Effector memory CD8-positive, alpha-beta T cell (primary cell): Measurements from ENCODE around the gene KCTD10.

Experiments
- ATAC-seq: fragments of 150-1000 bp; cut with Tn5 transposase; replicated peaks from 2 replicates; pipeline ENCODE4 v1.10.0; 2021; ENCODE audit warnings: mild to moderate bottlenecking, moderate library complexity
- DNase-seq, 3 experiments: peaks; one replicate each; pipeline ENCODE4 v3.0.0; 2021
- H3K27ac Mint-ChIP-seq, 2 donors: one replicate each; pipeline ENCODE4 v1.8.0; 2022; ENCODE audit warnings: mild to moderate bottlenecking in 2 of 2, mixed read lengths in 2 of 2, moderate library complexity in 2 of 2
- H3K27me3 Mint-ChIP-seq, 2 donors: one replicate each; pipeline ENCODE4 v1.8.0; 2022; ENCODE audit warnings: mixed read lengths in 2 of 2
- H3K36me3 Mint-ChIP-seq: one replicate; pipeline ENCODE4 v1.8.0; 2022; ENCODE audit warnings: mild to moderate bottlenecking, moderate library complexity, mixed read lengths; ENCODE audit not compliant: insufficient read depth
- H3K4me1 Mint-ChIP-seq, 2 donors: one replicate each; pipeline ENCODE4 v1.8.0; 2022; ENCODE audit warnings: low read depth in 2 of 2, mixed read lengths in 2 of 2
- H3K4me3 Mint-ChIP-seq, 2 donors: one replicate each; pipeline ENCODE4 v1.8.0; 2022; ENCODE audit warnings: mild to moderate bottlenecking in 2 of 2, mixed read lengths in 2 of 2, moderate library complexity in 2 of 2
- H3K9me3 Mint-ChIP-seq, 2 donors: one replicate each; pipeline ENCODE4 v1.8.0; 2022; ENCODE audit warnings: mixed read lengths in 2 of 2

Gene KCTD10

GRCh38 chr12:109504068-109504467, 27.0 kb upstream of the KCTD10 start:
- Mint-ChIP-seq H3K4me3 (no peak overlapping the region), H3K27me3 (no peaks in the 10 kb centered on the region), H3K27ac (peak overlapping the region in 1 of 2 donors; percentile 8), H3K4me1 (peaks cover 0 to 3% of the 10 kb centered on the region in 2 donors), H3K9me3 (no peaks in the 10 kb centered on the region), H3K36me3 (peaks cover 60% of the 10 kb centered on the region)
- ATAC-seq (no peak), DNase-seq (no peak)

DNA sequence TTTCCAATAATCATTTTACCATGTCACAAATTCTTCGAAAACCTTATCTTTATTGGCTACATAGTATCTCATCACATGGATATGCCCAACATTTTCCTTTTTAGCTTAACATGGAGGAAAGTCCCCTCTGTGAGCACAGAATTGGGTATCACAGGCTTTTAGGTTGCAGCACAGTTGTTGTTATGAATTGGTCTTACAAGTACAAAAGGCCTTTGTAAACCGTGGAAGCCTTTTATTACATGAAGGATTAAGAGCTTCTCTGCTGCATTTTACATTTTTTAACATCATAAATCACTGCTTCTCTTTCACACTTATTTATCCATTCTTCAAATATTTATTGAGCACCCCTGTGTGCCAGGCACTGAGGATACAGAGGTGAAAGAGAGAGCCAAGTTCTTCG, 26.5 kb upstream of the KCTD10 start:
- H3K36me3 Mint-ChIP-seq = peaks cover 63% of the 10 kb centered on the region
- H3K9me3 Mint-ChIP-seq = no peaks in the 10 kb centered on the region
- no peaks in the 10 kb centered on the region for H3K27me3 Mint-ChIP-seq
- no peak overlapping the region for H3K4me3 Mint-ChIP-seq
- no peak overlapping the region for H3K27ac Mint-ChIP-seq
- DNase-seq = no peak
- no peak for ATAC-seq
- peaks cover 0 to 3% of the 10 kb centered on the region in 2 donors for H3K4me1 Mint-ChIP-seq

DNA sequence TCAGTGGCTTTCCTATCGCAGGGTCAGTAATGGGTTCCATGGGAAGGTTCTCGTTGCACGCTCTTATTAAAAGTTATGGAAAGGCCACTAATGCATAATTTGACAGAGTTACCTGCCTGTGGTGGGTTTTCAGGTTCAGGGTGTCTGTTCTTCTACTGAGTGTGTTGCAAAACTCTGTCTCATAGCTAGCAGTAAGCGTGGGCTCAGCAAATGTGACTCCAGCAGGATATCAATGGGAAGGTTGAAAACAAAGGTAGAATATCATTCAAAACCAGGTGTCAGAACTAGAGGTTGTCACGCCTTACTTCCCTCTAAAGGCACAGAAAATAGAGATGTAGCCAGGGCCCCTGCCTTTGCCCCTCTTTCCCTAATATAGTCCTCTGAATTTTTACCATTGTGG, 25.2 kb upstream of the KCTD10 start:
- Mint-ChIP-seq H3K4me1 (peaks cover 0 to 3% of the 10 kb centered on the region in 2 donors), H3K27ac (no peak overlapping the region), H3K9me3 (no peaks in the 10 kb centered on the region), H3K36me3 (peaks cover 71% of the 10 kb centered on the region), H3K27me3 (no peaks in the 10 kb centered on the region), H3K4me3 (no peak overlapping the region)
- DNase-seq (no peak), ATAC-seq (no peak)

GRCh38 chr12:109501299-109501698, 24.2 kb upstream of the KCTD10 start:
- ATAC-seq (no peak), DNase-seq (no peak)
- no peaks in the 10 kb centered on the region for H3K27me3 Mint-ChIP-seq
- H3K9me3 Mint-ChIP-seq = no peaks in the 10 kb centered on the region
- peaks cover 68% of the 10 kb centered on the region for H3K36me3 Mint-ChIP-seq
- no peak overlapping the region for H3K27ac Mint-ChIP-seq
- no peak overlapping the region for H3K4me3 Mint-ChIP-seq
- peaks cover 0 to 3% of the 10 kb centered on the region in 2 donors for H3K4me1 Mint-ChIP-seq

DNA sequence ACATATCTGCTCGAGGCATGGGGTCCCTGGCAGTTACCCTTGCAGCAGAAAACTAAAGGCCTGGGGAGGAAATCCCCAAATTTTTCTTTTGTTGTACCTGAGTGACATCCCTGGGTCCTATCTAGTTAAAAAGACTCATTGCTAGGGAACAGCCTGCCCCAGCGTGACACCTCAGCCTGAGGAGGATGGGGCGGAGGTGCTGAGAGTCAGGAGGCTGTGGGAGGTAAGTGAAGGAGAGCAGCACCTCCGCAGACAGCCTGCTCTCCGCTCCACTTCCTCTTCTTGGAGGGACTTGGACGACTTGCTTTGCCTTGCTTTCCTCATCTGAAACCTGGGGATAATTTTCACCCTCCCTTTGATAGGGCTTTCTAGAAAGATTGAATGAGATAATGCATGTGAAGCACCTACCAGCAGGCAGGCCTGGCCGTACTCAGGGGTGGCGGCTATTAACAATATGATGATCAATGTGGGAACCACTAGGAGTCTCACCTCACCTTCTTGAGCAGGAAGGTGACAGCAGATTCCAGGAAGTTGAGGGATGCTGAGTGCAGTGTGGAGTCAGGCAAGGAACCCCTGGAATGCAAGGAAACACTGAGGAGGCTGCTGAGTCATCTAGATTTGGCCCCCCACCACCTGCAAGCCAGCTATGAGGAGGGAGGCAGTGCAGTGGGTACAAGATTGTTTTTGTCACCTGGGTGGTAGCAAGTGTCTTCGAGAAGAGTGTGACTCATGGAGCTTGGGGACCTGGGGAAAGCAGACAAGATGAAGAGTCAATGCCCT, 23.5 kb upstream of the KCTD10 start:
- Mint-ChIP-seq H3K4me1 (peaks cover 0 to 3% of the 10 kb centered on the region in 2 donors), H3K27me3 (no peaks in the 10 kb centered on the region), H3K4me3 (no peak overlapping the region), H3K9me3 (no peaks in the 10 kb centered on the region), H3K36me3 (peaks cover 67% of the 10 kb centered on the region), H3K27ac (no peak overlapping the region)
- DNase-seq = no peak
- no peak for ATAC-seq

DNA sequence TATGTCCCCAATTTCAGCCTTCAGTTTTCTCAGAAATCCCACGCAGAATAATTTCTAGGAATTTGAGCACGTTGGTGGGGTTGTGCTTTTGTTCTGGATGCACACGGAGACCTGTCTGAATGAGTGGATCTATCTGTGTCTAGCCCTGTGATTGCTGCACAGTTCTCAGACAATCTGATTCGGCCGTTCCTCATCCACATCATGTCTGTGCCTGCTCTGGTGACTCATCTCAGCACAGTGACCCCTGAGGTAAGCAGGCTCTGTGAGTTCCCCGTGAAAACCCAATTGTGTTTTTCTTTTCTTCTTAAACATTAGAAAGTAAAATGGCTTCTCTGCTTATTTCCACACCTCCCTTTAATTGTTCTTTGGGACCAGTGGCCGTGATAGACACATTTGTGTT, 20.6 kb upstream of the KCTD10 start:
- no peaks in the 10 kb centered on the region for H3K4me1 Mint-ChIP-seq
- no peak for ATAC-seq
- no peaks in the 10 kb centered on the region for H3K27me3 Mint-ChIP-seq
- peaks cover 48% of the 10 kb centered on the region for H3K36me3 Mint-ChIP-seq
- no peaks in the 10 kb centered on the region for H3K9me3 Mint-ChIP-seq
- no peak for DNase-seq
- H3K27ac Mint-ChIP-seq = no peak overlapping the region
- no peak overlapping the region for H3K4me3 Mint-ChIP-seq

- Mint-ChIP-seq H3K27me3 (no peaks in the 10 kb centered on the region), H3K9me3 (no peaks in the 10 kb centered on the region), H3K27ac (no peak overlapping the region), H3K4me3 (no peak overlapping the region), H3K36me3 (peaks cover 51% of the 10 kb centered on the region), H3K4me1 (no peaks in the 10 kb centered on the region)
- no peak for ATAC-seq
- DNase-seq = no peak
Observed at GRCh38 chr12:109496306-109496705, 19.2 kb upstream of the KCTD10 start.

GRCh38 chr12:109495012-109495411, 17.9 kb upstream of the KCTD10 start:
- Mint-ChIP-seq H3K4me3 (no peak overlapping the region), H3K9me3 (no peaks in the 10 kb centered on the region), H3K36me3 (peaks cover 53% of the 10 kb centered on the region), H3K27ac (no peak overlapping the region), H3K4me1 (no peaks in the 10 kb centered on the region), H3K27me3 (no peaks in the 10 kb centered on the region)
- no peak for ATAC-seq
- DNase-seq = no peak

DNA sequence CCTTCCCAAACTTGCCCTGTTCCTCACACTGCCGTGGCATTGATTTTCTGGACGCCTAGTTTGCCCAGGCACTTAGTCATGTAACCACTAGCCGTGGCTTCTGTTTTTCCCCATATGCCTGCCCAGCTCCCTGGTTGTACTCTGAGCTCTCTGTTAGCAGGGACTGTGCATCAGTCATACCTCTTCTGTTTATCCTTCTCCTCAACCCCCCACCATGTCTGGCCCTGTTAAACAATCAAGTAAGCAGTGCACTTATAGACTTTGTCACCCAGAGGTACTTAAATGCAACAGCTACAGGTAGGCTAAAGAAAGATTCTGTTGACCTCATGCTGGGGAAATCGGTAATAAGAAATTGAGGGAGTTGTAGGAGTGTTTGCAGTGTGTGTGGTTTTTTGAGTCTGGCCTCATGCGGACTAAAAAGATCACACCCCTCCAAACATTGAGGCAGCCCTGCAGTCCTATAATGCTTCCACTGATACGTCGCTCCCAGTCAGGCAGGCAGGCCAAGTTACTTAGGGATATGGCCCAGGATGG, 17.3 kb upstream of the KCTD10 start:
- Mint-ChIP-seq H3K4me1 (no peaks in the 10 kb centered on the region), H3K4me3 (no peak overlapping the region), H3K27ac (no peak overlapping the region), H3K36me3 (peaks cover 50% of the 10 kb centered on the region), H3K27me3 (no peaks in the 10 kb centered on the region), H3K9me3 (no peaks in the 10 kb centered on the region)
- ATAC-seq (no peak), DNase-seq (no peak)

- DNase-seq = no peak
- no peak for ATAC-seq
- H3K4me3 Mint-ChIP-seq = no peak overlapping the region
- peaks cover 50% of the 10 kb centered on the region for H3K36me3 Mint-ChIP-seq
- no peaks in the 10 kb centered on the region for H3K9me3 Mint-ChIP-seq
- no peaks in the 10 kb centered on the region for H3K4me1 Mint-ChIP-seq
- H3K27ac Mint-ChIP-seq = no peak overlapping the region
- H3K27me3 Mint-ChIP-seq = no peaks in the 10 kb centered on the region
Observed at GRCh38 chr12:109493938-109494337, 16.8 kb upstream of the KCTD10 start.

- no peaks in the 10 kb centered on the region for H3K9me3 Mint-ChIP-seq
- no peaks in the 10 kb centered on the region for H3K4me1 Mint-ChIP-seq
- DNase-seq (no peak), ATAC-seq (no peak)
- H3K27me3 Mint-ChIP-seq = no peaks in the 10 kb centered on the region
- peak overlapping the region in 1 of 2 donors; percentile 33 for H3K27ac Mint-ChIP-seq
- no peak overlapping the region for H3K4me3 Mint-ChIP-seq
- peaks cover 46% of the 10 kb centered on the region for H3K36me3 Mint-ChIP-seq
Observed at GRCh38 chr12:109493090-109493489, 16.0 kb upstream of the KCTD10 start.

GRCh38 chr12:109492371-109492770, 15.3 kb upstream of the KCTD10 start:
- Mint-ChIP-seq H3K9me3 (no peaks in the 10 kb centered on the region), H3K4me3 (no peak overlapping the region), H3K27ac (no peak overlapping the region), H3K27me3 (no peaks in the 10 kb centered on the region), H3K36me3 (peaks cover 38% of the 10 kb centered on the region), H3K4me1 (no peaks in the 10 kb centered on the region)
- ATAC-seq = no peak
- DNase-seq = no peak

DNA sequence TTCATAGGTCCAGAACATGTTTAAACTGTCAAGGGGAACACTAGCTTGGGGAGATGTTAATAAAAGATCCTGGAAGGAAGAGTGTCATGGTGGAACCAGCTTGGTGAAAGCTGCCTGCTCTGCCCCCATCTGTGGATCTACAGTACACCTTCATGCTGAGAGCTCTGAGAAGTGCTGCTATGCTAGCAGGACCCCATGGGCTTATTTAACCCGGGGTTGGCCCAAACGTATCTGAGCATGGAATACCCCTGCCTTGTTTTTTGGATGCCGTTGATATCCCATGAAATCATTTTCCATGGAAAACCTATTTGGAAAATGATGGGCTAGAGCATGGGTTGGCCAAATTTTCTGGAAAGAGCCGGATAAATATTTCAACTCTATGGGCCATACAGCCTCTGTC, 14.6 kb upstream of the KCTD10 start:
- no peak overlapping the region for H3K27ac Mint-ChIP-seq
- peaks cover 43% of the 10 kb centered on the region for H3K36me3 Mint-ChIP-seq
- no peak overlapping the region for H3K4me3 Mint-ChIP-seq
- no peaks in the 10 kb centered on the region for H3K27me3 Mint-ChIP-seq
- DNase-seq = no peak
- no peak for ATAC-seq
- no peaks in the 10 kb centered on the region for H3K9me3 Mint-ChIP-seq
- H3K4me1 Mint-ChIP-seq = no peaks in the 10 kb centered on the region

GRCh38 chr12:109489955-109490565, 13.0 kb upstream of the KCTD10 start:
- H3K36me3 Mint-ChIP-seq = peaks cover 56% of the 10 kb centered on the region
- H3K9me3 Mint-ChIP-seq = no peaks in the 10 kb centered on the region

More at GRCh38 chr12:109489955-109490565, 13.0 kb upstream of the KCTD10 start:
- no peaks in the 10 kb centered on the region for H3K4me1 Mint-ChIP-seq
- ATAC-seq (no peak), DNase-seq (no peak)
- H3K27ac Mint-ChIP-seq = peak overlapping the region in 1 of 2 donors; percentile 41
- H3K4me3 Mint-ChIP-seq = no peak overlapping the region
- H3K27me3 Mint-ChIP-seq = no peaks in the 10 kb centered on the region
